SH-SY5Y (cell line): ENCODE results near the gene POLR3E.

Experiments used
- GATA2 ChIP-seq: IDR thresholded peaks from 2 replicates; pipeline ENCODE4 v1.6.1; 2011; ENCODE audit warnings: mild to moderate bottlenecking, low read depth, low read length
- GATA3 ChIP-seq: IDR thresholded peaks from 2 replicates; pipeline ENCODE4 v1.6.1; 2011; ENCODE audit warnings: low read depth, mild to moderate bottlenecking, low read length, moderate library complexity

GRCh38 chr16:22355487-22355908 is 58.3 kb downstream of the POLR3E start:
- TF ChIP-seq GATA3 (no peak), GATA2 (no peak)
